Lower lobe of right lung (tissue), 2 donors: ENCODE data around the gene PITX1. TPM values are rescaled to one million over a fixed set of nuclear protein-coding genes. Genes with fewer than 3 reads are reported as not detected.

ENCODE experiments used
- ATAC-seq, 2 donors: fragments of 200-7000 bp; cut with Tn5 transposase; one replicate each; pipeline ENCODE4 v1.9.1; 2020 to 2022; ENCODE audit warnings: mild to moderate bottlenecking in 2 of 2, moderate library complexity in 2 of 2
- DNase-seq: peaks from one replicate; pipeline ENCODE4 v3.0.0-alpha.2; 2020
- H3K27ac ChIP-seq: fragments of 200-600 bp; one replicate; pipeline ENCODE4 v1.8.0; 2022
- H3K27me3 ChIP-seq: fragments of 200-600 bp; one replicate; pipeline ENCODE4 v1.8.0; 2022; ENCODE audit warnings: low read depth
- H3K36me3 ChIP-seq: fragments of 200-600 bp; one replicate; pipeline ENCODE4 v1.8.0; 2022; ENCODE audit warnings: mild to moderate bottlenecking
- H3K4me1 ChIP-seq: fragments of 200-600 bp; one replicate; pipeline ENCODE4 v1.8.0; 2022
- H3K4me3 ChIP-seq: fragments of 200-600 bp; one replicate; pipeline ENCODE4 v1.8.0; 2022; ENCODE audit warnings: mild to moderate bottlenecking
- H3K9me3 ChIP-seq: fragments of 200-600 bp; one replicate; pipeline ENCODE4 v1.8.0; 2022
- intact Hi-C: fragments of 100-400 bp; cut with DNase I; formaldehyde crosslinking; loops from one replicate; pipeline ENCODE4 v1.11.0; 2022
- total RNA-seq: library from RNA; stranded (reverse); fragmentation: NEBNext Ultra II Directional; extraction: Animal tissue kit (Norgen Biotek cat#: 25700); gene quantifications from one replicate; pipeline ENCODE4 v1.2.1, GENCODE V29; 2021
- TF ChIP-seq, protein P1 (sequence below): fragments of 200-600 bp; IDR thresholded peaks from one replicate; pipeline ENCODE4 v1.8.0; 2022; ENCODE audit warnings: antibody characterized with exemption, mild to moderate bottlenecking
- donor health status: DM: no; HTN: yes; CAD: no; lungs with severe emphysema.

PITX1 gene
- total RNA-seq, 1 donor from 2014 or later = 0.47 TPM

GRCh38 chr5:135055396-135055795 is 21.4 kb upstream of the PITX1 start:
- no peaks in the 10 kb centered on the region for H3K36me3 ChIP-seq
- DNase-seq = peak; percentile 20
- H3K4me3 ChIP-seq = no peak overlapping the region
- peaks cover 39% of the 10 kb centered on the region for H3K27me3 ChIP-seq
- H3K27ac ChIP-seq = no peak overlapping the region
- no peaks in the 10 kb centered on the region for H3K9me3 ChIP-seq
- TF ChIP-seq, protein P1, sequence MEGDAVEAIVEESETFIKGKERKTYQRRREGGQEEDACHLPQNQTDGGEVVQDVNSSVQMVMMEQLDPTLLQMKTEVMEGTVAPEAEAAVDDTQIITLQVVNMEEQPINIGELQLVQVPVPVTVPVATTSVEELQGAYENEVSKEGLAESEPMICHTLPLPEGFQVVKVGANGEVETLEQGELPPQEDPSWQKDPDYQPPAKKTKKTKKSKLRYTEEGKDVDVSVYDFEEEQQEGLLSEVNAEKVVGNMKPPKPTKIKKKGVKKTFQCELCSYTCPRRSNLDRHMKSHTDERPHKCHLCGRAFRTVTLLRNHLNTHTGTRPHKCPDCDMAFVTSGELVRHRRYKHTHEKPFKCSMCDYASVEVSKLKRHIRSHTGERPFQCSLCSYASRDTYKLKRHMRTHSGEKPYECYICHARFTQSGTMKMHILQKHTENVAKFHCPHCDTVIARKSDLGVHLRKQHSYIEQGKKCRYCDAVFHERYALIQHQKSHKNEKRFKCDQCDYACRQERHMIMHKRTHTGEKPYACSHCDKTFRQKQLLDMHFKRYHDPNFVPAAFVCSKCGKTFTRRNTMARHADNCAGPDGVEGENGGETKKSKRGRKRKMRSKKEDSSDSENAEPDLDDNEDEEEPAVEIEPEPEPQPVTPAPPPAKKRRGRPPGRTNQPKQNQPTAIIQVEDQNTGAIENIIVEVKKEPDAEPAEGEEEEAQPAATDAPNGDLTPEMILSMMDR = no peak
- H3K4me1 ChIP-seq = no peaks in the 10 kb centered on the region
- ATAC-seq = no peak
- intact Hi-C loops = no loop called here

- intact Hi-C loops = no loop called here
- Histone ChIP-seq H3K4me3 (no peak overlapping the region), H3K36me3 (no peaks in the 10 kb centered on the region), H3K27ac (no peak overlapping the region), H3K27me3 (peaks cover 45% of the 10 kb centered on the region), H3K4me1 (no peaks in the 10 kb centered on the region), H3K9me3 (no peaks in the 10 kb centered on the region)
- peak; percentile 10 for DNase-seq
- ATAC-seq = no peak
- TF ChIP-seq, protein P1 = no peak
Measured at GRCh38 chr5:135054546-135054945, 20.5 kb upstream of the PITX1 start.

- no peaks in the 10 kb centered on the region for H3K36me3 ChIP-seq
- intact Hi-C loops = no loop called here
- TF ChIP-seq, protein P1 = no peak
- H3K27me3 ChIP-seq = peaks cover 51% of the 10 kb centered on the region
- ATAC-seq (no peak), DNase-seq (no peak)
- H3K9me3 ChIP-seq = no peaks in the 10 kb centered on the region
- no peak overlapping the region for H3K27ac ChIP-seq
- no peaks in the 10 kb centered on the region for H3K4me1 ChIP-seq
- H3K4me3 ChIP-seq = no peak overlapping the region
Measured at GRCh38 chr5:135053989-135054388, 20.0 kb upstream of the PITX1 start.

GRCh38 chr5:135053278-135053677 is 19.2 kb upstream of the PITX1 start:
- no peak for ATAC-seq
- Histone ChIP-seq H3K36me3 (no peaks in the 10 kb centered on the region), H3K27ac (no peak overlapping the region), H3K9me3 (no peaks in the 10 kb centered on the region), H3K27me3 (peaks cover 58% of the 10 kb centered on the region), H3K4me3 (no peak overlapping the region), H3K4me1 (no peaks in the 10 kb centered on the region)
- intact Hi-C loops = no loop called here
- peak; percentile 17 for DNase-seq
- TF ChIP-seq, protein P1 = no peak

- peak; percentile 29 for DNase-seq
- Histone ChIP-seq H3K27me3 (peaks cover 65% of the 10 kb centered on the region), H3K4me1 (no peaks in the 10 kb centered on the region), H3K27ac (no peak overlapping the region), H3K9me3 (no peaks in the 10 kb centered on the region), H3K36me3 (no peaks in the 10 kb centered on the region), H3K4me3 (no peak overlapping the region)
- no peak for ATAC-seq
- intact Hi-C loops = no loop called here
- TF ChIP-seq, protein P1 = no peak
Measured at GRCh38 chr5:135052511-135053145, 18.6 kb upstream of the PITX1 start.
